NCI-H446 (cell line): ENCODE results near the gene PTPRB.
A peak's percentile ranks its signal among the peaks of the same experiment; 100 is the strongest.

Experiments used
- DNase-seq, 2 experiments: peaks; one replicate each; lab custom pipeline; 2025; lab: John Stamatoyannopoulos, UW

PTPRB gene

DNA sequence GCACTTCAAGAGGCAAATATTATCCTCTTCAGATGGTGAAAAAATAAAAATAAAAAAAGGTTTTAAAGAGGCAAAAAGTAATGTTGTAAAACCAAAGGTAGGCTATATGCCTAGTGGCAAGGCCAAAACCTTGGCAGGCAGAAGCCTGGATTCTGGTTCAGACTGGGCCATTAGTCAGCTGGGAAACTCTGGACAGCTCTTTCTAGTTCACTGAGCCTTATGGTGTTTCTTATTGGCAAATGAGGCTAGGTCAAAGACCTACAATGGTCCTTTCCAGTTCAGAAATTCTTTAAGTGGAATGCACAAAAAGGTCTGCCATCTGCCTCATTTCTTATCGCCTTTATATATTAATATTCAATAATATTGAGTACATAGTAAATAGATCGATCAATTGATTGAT lies 44.6 kb downstream of the PTPRB start:
- no peak for DNase-seq

DNA sequence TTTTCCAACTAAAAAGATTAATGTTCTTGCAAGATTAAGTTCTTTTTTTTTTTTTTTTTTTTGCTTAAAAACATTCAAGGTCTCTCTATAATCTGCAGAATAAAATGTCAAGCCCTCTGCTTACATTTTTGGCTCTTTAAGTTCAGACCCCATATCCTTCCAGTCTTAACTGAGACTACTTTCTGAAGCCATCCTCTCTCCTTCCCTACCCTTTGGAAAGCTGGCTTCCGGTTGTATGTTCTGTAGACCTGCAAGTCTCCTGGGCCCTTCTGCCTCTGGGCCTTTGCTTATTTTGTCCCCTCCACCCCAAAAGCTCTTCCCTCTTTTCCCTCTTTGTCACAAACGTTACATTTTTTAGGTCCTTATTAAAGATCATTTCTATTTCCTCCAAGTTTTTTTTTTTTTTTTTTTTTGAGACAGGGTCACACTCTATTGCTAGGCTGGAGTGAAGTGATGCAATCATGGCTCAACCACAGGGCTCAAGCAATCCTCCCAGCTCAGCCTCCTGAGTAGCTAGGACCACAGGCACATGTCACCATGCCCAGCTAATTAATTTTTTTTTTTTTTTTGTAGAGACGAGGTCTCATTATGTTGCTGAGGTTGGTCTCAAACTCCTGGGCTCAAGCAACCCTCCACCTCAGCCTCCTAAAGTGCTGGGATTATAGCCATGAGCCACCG lies 46.5 kb downstream of the PTPRB start:
- no peak for DNase-seq

DNA sequence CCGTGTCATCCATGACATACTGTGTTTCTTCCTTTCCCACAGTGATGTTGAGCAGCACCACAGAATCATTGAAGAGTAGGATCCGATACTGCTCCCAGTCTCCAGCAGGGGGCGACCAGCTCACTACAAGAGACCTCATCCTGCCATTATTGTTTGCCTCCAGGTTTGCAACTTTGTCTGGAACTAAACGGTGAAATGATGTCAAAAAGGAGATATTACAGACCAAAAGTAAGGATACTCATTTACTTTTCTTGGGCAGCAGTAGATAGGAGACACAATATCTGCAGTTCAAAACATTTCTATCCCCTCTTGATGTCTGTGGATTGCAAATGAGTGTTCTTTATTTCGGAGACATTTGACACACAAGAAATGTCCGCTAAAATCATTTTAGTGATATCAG lies 47.2 kb downstream of the PTPRB start:
- peak; percentile 48 to 82 for DNase-seq

DNA sequence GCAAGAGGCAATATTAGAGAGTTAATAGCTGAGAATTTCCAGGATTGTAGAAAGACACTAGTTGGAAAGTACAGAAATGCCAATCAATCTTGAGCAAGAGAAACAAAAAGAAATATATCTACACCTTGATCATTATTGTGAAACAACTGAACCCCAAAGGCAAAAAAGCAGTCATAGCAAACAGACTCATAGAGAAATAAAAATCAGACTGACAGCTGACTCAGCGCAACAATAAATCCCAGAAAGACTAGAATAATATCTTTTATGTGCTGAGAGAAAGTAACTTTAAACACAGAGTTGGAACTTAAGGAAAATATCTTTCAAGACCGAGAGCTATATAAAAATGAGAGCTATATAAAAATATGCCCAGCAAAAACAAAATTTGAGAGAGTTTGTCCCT lies 52.9 kb downstream of the PTPRB start:
- DNase-seq, result no peak

DNA sequence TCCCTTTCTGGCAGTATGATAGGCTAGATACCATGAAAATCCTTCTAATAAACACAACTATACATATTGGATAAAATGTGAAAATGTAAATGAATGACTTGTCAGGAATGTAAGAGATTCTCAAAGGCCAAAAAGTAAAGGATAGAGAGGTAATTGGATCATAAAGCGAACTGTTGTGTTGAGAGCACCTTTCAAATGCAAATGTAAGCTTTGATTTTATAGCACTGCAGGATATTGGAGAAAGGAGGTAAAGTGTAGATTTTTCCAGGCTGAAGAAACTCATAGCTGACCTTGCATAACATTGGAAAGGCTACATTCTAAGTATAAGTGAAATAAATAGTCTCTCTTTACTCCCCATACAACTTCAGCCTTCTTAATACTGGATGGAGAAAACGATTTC lies 54.0 kb downstream of the PTPRB start:
- no peak for DNase-seq

DNA sequence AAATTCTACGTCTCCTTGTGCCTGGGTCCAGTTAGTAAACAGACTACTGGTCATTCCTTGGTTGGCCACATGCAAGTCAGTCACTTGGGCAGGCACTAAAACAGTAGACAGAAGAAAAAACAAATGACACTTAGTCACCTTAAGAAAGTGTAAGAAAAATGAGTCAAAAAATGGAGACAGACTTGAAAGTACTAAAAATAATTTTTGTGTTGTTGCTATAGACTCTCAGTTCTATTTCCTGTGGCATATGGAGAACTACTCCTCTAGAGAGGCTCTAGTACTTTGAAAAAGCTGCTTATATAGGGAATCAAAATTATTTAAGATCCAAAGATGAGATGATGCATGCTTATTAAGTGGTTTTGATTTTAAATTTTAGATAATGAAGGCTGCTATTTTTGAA lies 56.0 kb downstream of the PTPRB start:
- DNase-seq, result no peak

DNA sequence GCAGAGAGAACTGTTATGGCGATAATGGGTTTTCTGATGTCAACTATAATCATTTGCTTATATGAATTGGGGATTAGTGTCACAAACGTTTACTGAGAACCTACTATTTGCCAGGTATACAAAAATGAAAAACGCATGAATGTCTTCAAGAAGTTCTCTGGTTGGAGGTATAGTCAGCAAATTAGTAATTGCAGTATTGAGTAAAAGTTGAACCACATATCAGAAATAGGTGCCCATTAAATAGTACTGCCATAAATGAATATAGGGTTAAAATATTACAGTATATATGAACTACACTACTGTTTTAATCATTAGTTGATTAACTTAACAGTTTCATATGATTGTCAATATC lies 60.0 kb downstream of the PTPRB start:
- no peak for DNase-seq

DNA sequence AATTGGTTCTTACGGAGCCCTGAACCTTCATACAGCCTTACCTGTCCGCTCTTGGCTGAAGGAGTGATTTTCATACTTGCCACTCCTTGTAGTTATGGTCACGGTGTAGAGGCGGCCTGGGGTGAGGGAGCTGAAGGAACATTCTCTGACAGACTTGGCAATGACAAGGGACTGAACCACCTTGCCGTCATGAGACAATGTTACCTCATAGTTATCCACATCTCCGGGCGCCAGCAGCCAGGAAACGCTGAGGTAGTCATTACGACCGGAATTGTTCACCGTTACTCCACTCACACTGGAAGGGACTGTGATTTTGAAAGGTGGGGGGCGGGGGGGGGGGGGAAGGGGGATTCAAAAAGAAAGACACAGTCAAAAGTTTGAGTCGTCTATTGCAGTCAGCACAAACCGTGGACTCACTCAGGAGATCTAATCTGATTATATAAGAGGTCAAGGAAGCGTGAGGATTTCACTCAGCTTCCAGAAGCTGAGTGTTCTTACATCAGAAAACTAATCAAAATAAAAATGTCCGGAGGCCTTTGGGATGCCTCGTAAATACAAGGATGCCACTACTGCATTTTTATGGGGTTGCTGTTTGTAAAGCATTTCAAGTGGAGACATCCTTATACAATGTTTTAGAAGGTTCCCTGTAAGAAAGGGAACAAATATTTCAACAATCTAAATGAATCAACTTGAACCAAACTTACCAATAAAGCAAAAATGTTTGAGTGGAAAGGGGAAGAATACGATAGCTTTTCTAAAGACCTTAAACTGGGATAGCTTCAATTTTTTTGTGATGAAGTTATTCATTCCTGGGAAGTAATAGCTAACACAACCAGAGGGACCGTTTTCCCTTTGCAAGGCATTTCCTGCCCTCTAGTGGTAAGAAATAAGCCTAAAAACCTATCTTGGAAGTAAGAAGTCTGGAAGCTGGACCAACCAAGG lies 60.6 kb downstream of the PTPRB start:
- peak; percentile 70 to 85 for DNase-seq

DNA sequence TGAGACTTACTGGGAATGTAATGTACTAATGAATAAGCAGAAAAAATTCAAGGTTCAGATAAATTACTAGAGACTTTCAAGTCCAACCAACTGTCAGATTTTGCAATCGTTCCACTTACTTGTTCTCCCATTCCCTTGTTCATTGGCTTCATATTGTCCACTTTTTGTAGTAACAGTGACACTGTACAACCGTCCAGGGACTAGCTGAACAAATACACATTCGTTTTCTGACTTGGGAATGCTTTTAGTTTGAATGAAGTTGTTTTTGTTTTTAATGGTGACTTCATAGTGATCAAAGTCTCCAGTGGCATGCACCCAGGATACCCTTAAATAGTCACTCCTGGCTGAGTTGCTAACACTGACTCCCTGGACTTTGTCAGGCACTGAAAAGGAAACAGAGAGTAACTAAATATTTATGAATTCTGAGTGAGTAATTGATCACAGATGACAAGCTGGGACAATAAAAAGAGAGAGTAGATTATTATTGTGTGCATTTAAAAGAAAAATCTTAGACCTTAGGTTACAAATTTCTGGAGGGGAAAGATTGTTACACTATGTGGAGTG lies 65.4 kb downstream of the PTPRB start:
- DNase-seq, result no peak

DNA sequence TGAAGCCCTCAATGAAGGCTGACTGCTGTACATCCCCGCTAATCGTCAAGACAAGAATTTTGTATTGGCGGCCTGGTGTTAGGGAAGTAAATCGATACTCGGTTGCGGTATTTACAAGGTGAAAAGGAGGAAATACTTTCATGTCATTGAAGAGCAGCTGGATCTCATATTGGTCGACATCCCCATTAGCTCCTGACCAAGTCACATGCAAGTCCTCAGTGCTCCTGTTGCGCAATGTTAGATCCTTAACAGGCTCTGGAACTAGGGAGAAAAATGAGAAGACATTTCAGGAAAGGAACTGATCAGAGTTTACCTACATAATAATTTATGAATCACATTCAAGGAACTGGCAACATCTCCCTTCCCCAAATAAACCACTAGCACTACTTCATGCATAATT lies 66.2 kb downstream of the PTPRB start:
- no peak for DNase-seq

DNA sequence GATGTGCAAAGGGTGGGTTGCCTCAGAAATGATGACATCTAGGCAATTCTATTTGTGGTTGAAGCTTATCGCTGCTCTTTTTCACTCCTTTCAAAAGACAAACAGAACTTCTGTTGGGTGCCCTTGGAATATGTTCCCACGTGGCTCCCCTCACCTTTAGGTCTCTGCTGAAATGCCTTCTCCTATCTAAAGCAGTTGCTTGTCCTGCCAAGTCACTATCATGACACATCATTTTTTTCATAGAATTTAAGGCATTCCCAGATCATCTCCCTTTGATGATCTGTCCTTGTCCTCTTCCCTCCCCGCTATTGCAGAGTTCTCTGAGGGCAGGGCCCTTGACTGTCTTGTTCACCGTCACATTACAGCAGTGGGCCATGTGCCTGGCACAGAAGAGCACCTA lies 75.7 kb downstream of the PTPRB start:
- DNase-seq, result no peak

DNA sequence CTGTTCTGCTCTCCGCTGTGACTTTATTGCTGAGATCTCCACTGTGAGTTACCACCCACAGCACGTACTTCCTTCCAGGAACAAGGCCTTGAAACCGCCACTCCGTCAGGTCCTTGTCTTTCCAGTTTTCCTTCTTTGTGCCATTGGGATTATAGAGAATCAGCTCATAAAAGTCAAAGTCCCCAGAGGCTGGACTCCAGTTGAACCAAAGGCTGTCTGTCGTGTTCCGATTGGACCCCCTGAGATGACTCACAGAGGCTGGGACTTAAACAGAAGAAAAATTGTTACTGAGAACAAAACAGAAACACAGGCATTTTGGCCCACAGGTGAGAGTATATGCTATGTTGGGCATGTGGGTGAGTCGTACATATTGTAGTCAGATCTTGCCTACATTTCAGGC lies 76.6 kb downstream of the PTPRB start:
- no peak for DNase-seq

DNA sequence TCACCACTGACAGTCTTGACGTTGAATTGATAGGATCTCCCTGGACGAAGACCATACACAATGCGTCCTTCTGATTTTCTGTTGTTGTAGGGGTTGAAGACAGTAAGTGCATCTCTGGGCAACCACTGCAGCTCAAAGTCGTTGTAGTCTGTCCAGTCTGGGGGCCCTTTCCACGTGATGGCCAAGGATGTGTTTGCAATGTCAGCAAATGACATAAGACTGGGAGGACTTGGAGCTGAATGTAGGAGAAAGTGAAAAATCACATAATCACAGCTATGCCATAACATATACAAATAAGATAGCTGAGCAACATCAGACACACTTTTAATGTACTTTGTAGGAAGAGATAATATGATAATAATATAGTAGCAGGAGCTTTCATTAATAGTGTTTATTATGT lies 77.8 kb downstream of the PTPRB start:
- no peak for DNase-seq

DNA sequence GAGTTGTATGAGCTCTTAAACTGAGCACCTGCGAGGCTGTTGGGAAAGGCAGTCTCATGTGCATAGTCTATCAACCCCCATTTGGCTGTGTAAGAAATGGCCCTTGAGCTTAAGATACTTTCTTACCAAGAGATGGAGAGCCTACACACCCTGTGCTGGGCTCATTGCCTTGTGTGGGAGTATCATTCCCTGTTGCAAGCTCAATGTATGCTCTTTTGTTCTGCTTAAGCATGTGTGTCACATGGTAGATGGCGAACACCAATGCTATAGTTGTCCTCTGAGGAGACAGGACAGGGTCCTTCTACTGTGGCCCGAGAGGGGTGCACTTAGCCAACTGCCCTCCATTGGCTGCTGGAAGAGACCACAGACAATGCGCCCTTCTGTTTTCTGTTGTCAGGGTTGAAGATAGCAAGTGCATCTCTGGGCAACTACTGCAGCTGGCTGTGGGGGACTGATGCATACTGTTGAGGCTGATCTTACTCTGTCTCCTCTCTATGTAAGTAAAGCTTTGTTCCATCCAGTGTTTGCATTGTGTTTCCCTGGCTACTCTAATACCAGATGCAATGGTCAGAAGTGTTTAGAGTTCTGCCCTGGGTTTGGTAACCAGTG lies 79.5 kb downstream of the PTPRB start:
- DNase-seq, result no peak

DNA sequence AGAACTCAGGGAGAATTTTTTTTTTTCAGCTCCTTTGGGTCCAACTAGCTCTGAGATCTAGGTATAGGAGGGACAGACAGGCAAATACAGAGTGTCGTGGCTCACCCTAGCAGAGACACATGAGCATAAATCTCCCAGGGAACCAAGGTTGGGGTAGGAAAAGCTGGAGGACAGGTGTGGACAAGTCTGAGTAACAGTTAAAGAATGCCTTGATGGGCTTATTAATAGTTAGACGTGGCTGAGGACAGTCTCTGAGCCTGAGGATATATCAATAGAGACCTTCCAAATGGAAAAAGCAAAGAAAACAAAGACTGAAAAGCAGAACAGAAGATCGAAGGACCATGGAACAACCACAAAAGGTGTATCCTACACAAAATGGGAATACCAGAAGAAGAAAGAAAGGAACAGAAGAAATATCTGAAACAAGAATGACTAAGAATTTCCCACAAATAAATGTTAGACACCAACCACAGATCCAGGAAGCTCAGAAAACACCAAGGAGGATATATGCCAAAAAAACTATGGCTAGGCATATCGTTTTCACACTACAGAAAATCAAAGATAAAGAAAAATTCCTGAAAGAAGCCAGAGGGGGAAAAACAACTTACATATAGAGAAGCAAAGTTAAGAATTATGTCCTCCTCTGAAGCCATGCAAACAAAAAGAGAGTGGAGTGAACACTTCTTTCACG lies 80.9 kb downstream of the PTPRB start:
- no peak for DNase-seq

DNA sequence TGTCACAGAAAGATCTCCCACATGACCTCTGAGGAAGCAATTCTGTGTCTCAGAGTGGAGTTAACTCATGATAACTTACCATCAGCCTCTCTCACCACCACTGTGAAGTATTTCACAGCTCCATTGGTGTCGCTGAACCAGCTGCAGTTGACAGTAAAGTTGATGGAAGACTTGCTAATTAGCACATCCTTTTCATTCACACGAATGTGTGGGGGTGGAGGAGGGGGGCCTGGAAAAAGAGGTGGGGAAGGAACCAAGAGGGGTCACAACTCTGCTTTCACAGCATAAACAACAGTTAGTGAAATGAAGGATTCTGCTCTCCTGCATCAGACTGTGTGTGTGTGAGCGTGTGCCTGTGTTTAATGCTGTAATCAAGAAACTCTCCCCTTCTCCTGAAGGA lies 82.1 kb downstream of the PTPRB start:
- DNase-seq, result no peak

DNA sequence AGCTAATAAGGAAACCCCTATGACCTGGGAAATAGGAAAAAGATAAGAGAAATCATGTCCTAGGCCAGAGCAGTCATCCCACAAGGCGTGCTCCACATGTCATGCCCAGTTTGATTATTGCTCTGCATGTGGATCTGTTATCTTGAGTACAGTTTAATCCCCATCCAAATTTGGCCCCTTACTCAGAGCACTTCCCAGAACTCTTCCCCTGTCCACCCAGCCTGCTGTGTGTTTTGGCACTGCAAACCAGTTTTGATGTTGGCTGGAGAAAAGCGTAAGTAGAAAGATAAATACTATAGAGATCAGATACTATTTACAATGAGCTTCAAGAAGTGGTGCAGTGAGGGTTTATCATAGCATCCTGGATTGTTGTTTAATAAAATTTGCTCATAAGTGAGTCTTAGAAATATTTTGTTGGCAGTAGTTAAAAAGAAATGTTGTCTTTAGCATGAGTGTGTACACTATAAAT lies 83.8 kb downstream of the PTPRB start:
- no peak for DNase-seq

DNA sequence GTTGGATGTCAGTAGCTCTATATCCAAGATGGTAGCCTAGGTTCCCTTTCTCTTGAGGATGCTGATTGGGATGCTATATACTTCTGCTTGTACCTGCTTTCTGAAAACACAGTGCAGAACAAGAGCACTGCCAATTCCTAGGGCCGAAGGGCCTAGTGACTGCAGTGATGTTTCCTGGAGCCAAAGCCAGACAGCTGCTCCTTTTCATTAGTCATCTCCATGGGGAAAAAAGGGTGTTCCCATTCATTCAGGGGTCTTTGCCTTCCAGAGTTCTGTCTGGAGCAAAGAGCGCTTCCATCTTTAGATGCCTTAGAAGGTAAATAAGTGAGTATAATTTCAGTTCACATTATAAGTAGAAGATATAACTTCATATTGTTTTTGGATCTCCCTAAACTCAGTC lies 85.5 kb downstream of the PTPRB start:
- DNase-seq, result peak in 1 of 2 experiments; percentile 17

DNA sequence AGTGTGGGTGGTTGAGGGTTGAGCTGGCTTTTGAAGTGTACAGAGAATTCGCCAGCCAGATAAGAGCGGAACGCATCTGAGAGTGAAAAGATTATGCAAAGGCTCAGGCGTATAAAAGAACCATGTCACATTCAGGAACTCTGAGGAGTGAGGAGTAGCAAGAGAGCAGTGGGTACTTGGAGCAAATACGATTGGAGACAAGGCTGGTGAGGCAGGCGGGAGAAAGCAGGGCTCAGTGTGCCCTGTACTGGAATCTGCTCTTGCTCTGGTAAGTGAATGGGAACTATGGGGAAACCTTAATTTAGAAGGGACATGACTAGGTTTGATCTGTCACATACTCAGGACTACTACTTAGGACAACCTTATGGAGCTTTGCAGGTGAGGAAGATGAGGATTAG lies 87.0 kb downstream of the PTPRB start:
- no peak for DNase-seq

DNA sequence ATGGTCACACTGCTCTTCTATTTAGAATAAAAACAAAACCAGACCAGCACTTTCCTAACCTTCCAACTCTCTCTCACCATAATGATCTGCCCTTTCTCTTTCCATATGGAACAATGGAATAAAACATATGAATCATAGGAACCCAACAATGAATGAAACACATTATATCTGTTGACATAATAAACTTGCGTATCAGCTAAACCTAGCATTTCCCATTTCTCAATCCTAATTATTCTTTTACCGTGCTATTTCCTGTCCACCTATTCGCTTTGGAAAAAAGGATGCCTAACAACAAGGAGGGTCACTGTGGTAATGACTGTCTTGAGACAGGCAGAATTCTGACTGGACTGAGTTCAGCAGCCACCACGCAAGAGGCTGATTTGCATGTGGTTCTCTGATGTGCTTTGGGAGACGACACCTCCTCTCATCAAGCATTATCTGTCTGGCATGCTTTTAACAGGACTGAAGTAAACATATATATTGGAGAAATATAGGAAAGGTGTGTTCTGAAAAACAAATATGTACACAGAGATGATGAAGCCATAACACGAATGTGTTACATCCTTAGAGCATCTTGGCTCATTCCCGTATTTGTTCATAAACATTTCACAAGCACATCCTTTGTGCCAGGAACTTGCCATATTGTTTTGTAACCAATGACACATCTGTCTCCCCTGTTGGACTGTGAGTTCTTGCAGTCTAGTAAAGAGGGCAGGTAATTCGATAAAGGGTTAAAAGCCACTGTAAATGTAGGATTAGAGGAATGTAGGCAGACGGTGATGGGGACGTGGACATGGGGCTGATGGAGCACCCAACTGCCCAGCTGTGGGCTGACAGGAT lies 87.7 kb downstream of the PTPRB start:
- no peak for DNase-seq

DNA sequence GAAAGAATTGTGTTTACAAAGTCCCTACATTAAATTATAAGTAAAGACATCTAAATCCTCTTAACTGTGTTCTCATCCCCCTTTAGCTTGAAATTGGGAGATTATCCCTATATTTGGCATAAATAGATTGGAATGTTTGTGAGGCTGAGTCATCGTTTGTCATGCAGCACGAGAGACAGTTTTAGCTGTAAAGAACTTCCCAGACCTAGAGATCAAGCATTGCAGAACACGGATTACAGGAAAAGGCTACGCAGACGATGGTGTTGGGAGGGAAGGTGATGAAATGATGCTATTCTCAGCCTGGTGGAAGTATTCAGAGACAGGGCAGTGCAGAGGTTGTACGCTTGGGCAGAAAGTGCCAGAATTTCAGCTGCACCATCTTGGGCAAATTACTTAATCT lies 93.8 kb downstream of the PTPRB start:
- DNase-seq, result peak in 1 of 2 experiments; percentile 3
